ENCODE results near the gene SIGLEC5. TPM values are rescaled to one million over a fixed set of nuclear protein-coding genes. Genes with fewer than 3 reads are reported as not detected.
A peak's percentile ranks its signal among the peaks of the same experiment; 100 is the strongest.

Gene SIGLEC5
- total RNA-seq, 1 donor from 2014 or later = not detected

DNA sequence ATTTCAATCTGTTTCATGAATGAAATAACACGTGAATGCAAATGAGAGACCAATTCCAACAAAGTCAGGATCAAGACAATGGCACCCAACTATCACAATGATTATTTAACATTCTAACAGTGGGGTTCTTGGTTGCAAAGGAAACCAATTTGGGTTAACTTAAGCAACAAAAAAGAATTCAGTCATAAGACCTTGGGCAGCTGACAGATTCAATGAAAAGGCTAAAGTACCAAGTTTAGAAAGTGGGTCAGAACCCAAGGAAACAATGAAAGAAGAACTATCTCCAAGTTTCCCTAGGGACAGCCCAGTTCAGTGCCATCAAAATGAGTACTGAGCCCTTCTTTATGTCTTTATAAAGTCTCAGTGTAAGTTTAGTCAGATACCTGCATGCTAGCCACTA lies 33.9 kb upstream of the SIGLEC5 start:
- H3K4me1 Mint-ChIP-seq (ENCODE audit: unreplicated experiment) = no peaks in the 10 kb centered on the region
- no peak overlapping the region for H3K27ac Mint-ChIP-seq (ENCODE audit: unreplicated experiment)
- H3K4me3 Mint-ChIP-seq (ENCODE audit: unreplicated experiment) = no peak overlapping the region
- DNase-seq (ENCODE audit: extremely low spot score, unreplicated experiment) = no peak
- TF ChIP-seq, protein P1, sequence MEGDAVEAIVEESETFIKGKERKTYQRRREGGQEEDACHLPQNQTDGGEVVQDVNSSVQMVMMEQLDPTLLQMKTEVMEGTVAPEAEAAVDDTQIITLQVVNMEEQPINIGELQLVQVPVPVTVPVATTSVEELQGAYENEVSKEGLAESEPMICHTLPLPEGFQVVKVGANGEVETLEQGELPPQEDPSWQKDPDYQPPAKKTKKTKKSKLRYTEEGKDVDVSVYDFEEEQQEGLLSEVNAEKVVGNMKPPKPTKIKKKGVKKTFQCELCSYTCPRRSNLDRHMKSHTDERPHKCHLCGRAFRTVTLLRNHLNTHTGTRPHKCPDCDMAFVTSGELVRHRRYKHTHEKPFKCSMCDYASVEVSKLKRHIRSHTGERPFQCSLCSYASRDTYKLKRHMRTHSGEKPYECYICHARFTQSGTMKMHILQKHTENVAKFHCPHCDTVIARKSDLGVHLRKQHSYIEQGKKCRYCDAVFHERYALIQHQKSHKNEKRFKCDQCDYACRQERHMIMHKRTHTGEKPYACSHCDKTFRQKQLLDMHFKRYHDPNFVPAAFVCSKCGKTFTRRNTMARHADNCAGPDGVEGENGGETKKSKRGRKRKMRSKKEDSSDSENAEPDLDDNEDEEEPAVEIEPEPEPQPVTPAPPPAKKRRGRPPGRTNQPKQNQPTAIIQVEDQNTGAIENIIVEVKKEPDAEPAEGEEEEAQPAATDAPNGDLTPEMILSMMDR (IDR thresholded peaks at IDR 0.05) = no peak
- no peaks in the 10 kb centered on the region for H3K36me3 Mint-ChIP-seq (ENCODE audit: unreplicated experiment)
- H3K9me3 Mint-ChIP-seq (ENCODE audit: unreplicated experiment) = no peaks in the 10 kb centered on the region
- peaks cover 46% of the 10 kb centered on the region for H3K27me3 Mint-ChIP-seq (ENCODE audit: unreplicated experiment)

- TF ChIP-seq, protein P1 (IDR thresholded peaks at IDR 0.05) = no peak
- Mint-ChIP-seq H3K27ac (ENCODE audit: unreplicated experiment) (no peak overlapping the region), H3K27me3 (ENCODE audit: unreplicated experiment) (peaks cover 47% of the 10 kb centered on the region), H3K36me3 (ENCODE audit: unreplicated experiment) (no peaks in the 10 kb centered on the region), H3K9me3 (ENCODE audit: unreplicated experiment) (no peaks in the 10 kb centered on the region), H3K4me1 (ENCODE audit: unreplicated experiment) (no peaks in the 10 kb centered on the region), H3K4me3 (ENCODE audit: unreplicated experiment) (no peak overlapping the region)
- no peak for DNase-seq (ENCODE audit: extremely low spot score, unreplicated experiment)
These were observed 33.4 kb upstream of the SIGLEC5 start for GRCh38 chr19:51663650-51664049.

DNA sequence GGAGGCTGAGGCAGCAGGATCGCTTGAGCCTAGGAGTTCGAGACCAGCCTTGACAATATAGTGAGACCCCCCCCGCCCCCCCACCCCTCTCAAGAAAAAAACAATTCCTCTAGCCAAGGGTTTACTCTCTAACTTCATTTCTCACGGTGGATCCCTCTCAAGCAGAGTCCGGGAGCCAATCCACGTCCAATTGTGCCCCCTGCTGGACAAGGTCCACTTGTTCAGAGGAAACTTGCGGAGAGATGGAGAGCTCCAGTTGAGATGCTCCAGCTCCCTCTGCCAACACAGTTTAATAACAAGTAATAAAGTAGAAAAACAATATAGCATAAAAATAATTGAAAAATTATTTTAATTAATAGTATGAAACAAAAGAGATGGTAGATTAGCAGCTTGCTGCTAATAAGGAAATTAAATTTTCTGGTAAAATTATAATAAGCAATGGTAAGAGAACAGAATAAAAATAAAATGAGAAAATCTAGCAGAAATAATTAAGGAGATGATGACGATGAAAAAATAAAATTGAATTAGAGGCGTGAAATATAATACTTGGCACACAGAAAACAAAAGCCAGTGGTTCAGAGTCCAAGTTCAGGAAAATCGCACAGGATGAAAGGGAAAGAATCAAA lies 30.9 kb upstream of the SIGLEC5 start:
- Mint-ChIP-seq H3K4me1 (ENCODE audit: unreplicated experiment) (peaks cover 5% of the 10 kb centered on the region), H3K27ac (ENCODE audit: unreplicated experiment) (no peak overlapping the region), H3K36me3 (ENCODE audit: unreplicated experiment) (no peaks in the 10 kb centered on the region), H3K4me3 (ENCODE audit: unreplicated experiment) (no peak overlapping the region), H3K9me3 (ENCODE audit: unreplicated experiment) (no peaks in the 10 kb centered on the region), H3K27me3 (ENCODE audit: unreplicated experiment) (peaks cover 32% of the 10 kb centered on the region)
- TF ChIP-seq, protein P1 (IDR thresholded peaks at IDR 0.05) = peak; percentile 74
- peak; percentile 90 for DNase-seq (ENCODE audit: extremely low spot score, unreplicated experiment)

- H3K4me1 Mint-ChIP-seq (ENCODE audit: unreplicated experiment) = peaks cover 5% of the 10 kb centered on the region
- H3K9me3 Mint-ChIP-seq (ENCODE audit: unreplicated experiment) = no peaks in the 10 kb centered on the region
- H3K36me3 Mint-ChIP-seq (ENCODE audit: unreplicated experiment) = no peaks in the 10 kb centered on the region
- no peak overlapping the region for H3K27ac Mint-ChIP-seq (ENCODE audit: unreplicated experiment)
- H3K27me3 Mint-ChIP-seq (ENCODE audit: unreplicated experiment) = peaks cover 9% of the 10 kb centered on the region
- no peak overlapping the region for H3K4me3 Mint-ChIP-seq (ENCODE audit: unreplicated experiment)
- DNase-seq (ENCODE audit: extremely low spot score, unreplicated experiment) = no peak
- TF ChIP-seq, protein P1 (IDR thresholded peaks at IDR 0.05) = no peak
These were observed 24.6 kb upstream of the SIGLEC5 start for GRCh38 chr19:51654783-51655182.

DNA sequence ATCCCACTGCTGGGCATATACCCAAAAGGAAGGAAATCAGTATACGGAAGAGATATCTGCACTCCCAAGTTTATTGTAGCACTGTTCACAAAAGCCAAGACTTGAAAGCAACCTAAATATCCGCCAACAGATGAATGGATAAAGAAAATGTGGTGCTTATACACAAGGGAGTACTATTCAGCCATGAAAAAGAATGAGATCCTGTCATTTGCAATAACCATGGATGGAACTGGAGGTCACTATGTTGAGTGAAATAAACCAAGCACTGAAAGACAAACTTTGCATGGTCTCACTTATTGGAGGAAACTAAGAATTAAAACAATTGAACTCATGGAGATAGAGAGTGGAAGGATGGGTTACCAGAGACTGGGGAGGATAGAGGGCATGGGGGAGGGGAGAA lies 23.0 kb upstream of the SIGLEC5 start:
- Mint-ChIP-seq H3K27ac (ENCODE audit: unreplicated experiment) (no peak overlapping the region), H3K9me3 (ENCODE audit: unreplicated experiment) (no peaks in the 10 kb centered on the region), H3K4me1 (ENCODE audit: unreplicated experiment) (peaks cover 5% of the 10 kb centered on the region), H3K27me3 (ENCODE audit: unreplicated experiment) (peaks cover 3% of the 10 kb centered on the region), H3K4me3 (ENCODE audit: unreplicated experiment) (no peak overlapping the region), H3K36me3 (ENCODE audit: unreplicated experiment) (no peaks in the 10 kb centered on the region)
- TF ChIP-seq, protein P1 (IDR thresholded peaks at IDR 0.05) = no peak
- DNase-seq (ENCODE audit: extremely low spot score, unreplicated experiment) = no peak
